GM19240 (cell line): ENCODE results near the gene CD69.

Experiments
- DNase-seq: peaks from one replicate; pipeline ENCODE4 v3.0.0; 2011; ENCODE audit warnings: low spot score; ENCODE audit not compliant: insufficient read length

The CD69 gene

DNA sequence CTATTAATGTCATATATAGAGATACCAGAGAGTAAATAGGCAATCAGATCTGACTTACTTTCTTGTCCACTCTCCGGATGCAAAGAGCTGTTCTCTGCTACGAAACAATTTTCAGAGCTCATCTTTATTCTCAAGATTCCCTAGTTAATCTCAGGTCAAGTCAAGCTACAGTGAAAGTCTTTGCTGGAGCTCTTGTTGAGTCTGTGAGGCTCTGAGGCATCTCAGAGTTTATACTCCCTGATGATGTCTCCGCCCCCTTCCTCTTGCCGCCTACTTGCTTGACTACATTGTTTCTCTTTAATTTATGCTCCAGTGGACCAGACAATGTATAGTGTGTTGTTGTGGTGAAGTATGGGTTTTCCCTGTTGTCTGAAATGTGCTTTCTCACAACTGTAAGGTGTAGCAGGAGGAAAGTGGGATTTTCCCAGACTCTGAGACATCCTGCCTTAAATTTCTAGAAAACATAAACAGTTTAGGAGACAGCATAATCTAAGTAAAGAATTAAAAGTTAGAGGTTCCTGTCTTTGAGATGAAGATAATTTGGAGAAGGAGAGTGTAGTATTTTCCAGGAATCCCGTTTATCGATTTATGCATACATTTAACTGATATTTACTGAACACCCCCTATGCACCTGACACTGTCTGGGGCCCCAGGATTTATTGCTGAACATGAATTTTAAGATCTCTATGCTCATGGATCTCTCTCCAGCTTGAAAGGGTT, at the start of gene CD69:
CD69 (minus strand) TSS at position 203 of the 720 bp plus-strand sequence; CDS start at position 122, 81 bp downstream.
- DNase-seq = no peak

DNA sequence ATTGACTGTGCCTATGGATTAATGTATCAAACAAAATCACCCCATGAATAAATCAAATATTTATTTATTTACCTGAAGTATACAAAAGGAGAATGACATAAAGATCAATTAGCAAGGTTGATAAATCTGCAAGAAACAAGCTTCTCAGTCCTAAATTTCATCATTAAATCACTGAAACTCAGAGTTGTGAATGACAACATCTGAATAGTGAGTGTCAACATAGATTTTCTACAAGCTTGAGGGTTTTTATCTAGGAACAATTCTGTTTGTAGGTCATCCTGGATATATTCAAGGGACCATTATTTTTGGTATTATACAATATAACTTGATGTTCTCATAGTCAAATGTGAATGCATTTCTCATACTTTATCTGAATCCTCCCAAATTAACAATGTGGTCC, 49.2 kb upstream of the CD69 start:
- DNase-seq = no peak

DNA sequence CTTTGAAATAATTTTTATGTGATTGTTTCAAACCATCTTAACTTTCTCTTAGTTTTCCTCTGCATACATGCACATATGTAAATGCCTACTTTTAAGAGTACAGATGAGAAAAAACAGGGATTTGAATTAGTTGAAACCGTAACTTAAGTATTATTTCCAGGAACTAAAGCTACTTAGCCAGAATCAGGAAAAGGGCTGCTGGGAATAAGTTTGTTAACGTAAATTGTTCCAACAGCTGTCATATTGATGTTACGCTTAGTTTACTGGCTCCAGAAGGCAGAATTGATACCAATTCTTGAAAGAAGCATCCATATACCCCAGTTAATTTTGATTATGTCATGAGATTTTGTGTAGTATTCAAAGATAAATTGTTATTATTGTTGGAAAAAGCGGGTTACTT, 48.6 kb upstream of the CD69 start:
- DNase-seq = no peak

DNA sequence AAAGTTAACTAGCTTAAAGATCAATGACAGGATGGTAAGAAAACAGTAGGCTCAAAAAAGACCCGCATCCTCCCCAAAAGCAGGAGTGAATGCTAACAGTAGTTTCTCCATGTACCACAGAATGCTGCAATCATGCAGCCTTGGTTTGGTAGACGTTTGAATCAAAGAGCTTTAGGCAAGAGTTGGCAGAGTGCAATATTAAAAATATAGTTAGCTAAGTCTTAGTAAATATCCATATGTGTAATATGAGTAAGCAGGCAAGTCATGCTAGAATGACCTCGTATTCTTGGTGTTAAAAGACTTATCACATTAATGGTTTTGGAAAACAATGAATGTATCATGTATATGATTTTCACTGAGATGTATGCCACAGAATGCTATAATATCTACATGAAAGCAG, 47.8 kb upstream of the CD69 start:
- no peak for DNase-seq

DNA sequence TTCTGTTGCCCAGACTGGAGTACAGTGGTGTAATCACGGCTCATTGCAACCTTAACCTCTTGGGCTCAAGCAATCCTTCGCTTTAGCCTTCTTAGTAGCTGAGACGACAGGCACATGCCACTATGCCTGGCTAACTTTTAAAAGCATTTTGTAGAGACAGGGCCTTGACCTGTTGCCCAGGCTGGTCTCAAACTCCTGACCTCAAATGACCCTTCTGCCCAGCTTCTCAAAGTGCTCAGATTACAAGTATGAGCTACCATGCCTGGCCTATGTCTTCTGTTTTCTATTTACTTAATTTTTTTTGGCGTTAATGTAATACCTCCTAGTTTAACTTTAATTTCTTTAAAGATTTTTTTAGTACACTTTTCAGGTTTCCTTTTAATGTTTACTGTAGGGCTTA, 46.0 kb upstream of the CD69 start:
- DNase-seq = no peak

DNA sequence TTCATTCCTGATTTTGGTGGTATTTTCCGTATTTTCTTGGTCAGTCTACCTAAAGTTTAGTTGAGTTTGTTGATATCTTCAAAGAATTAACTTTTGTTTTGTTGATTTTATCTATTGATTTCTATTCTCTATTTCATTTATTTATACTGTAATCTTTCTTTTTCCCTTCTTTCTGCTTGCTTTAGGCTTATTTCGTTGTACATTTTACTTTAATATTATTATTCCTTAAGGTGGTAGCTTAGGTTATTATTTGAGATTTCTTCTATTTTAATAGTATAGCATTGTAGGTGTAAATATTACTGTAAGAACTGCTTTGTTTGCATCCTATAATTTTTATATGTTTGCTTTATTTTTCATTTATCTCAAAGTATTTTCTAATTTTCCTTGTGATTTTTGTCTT, 45.2 kb upstream of the CD69 start:
- no peak for DNase-seq

DNA sequence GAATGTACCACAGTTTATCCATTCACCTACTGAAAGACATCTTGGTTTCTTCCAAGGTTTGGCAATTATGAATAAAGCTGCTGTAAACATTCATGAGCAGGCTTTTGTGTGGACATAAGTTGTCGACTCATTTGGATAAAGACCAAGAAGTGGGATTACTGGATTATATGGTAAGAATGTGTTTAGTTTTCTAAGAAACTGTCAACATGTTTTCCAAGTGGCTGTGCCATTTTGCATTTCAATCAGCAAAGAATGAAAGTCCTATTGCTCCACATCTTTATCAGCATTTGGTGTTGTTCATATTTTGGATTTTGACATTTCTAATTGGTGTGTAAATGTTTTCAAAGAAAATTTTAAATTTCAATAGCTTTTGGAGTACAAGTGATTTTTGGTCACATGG, 39.3 kb upstream of the CD69 start:
- no peak for DNase-seq

DNA sequence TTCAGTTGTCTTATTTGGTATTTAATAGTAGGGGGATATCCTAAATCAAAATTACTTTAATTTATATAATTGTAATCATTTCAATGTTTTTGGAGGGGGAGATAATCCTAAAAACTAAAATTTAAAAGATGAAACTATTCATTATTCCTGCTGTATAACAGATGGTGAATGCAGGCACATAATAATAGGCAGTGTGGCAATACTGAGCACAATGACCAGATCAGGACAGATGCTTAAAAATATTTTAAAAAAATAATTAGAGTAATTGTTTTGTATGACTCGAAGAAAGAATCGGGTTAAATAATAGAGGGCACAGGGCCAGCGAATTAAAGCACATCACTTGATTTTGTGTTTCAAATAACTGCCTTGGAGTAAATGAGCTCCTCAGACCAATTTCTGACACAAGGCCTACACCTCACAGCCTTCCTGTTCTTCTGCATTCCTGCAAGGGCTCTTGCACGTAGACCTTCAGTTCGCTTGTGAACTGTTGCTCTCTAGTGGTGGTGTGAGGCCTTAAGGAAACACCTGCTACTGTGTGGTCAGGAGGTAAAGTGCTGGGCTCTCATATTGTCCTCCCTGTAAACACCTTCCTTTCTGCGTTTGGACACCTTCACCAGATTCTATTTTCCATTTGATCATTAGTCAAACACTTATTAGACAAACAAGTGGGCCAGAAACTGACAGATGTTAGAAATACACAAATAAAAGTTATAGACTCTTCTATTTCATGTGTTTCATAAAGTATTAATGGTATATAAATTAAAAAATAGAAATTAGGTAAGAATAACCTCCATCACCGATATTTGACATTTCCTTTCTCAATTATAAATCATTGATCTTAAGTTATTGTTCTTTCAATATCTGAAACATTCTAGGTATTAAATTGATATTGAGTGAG, 37.3 kb upstream of the CD69 start:
- DNase-seq = peak; percentile 19

DNA sequence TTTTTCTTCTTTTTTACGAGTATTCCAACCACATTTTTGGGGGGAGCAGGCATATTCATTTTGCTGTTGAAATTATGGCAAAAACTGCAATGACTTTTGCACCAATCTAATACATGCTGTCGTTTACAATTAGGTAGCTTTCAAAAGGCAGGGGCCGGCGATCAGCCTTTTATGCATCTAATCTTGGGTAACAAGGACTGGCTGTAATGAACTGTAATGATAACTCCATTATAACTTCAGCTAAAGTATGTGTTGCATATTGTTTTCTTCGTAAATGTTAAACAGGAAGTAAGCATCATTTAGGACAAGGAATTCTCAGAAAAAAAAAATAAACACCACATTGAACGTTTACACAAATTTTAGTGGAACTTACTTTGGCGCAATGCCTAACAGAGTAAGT, 36.3 kb upstream of the CD69 start:
- DNase-seq = no peak

DNA sequence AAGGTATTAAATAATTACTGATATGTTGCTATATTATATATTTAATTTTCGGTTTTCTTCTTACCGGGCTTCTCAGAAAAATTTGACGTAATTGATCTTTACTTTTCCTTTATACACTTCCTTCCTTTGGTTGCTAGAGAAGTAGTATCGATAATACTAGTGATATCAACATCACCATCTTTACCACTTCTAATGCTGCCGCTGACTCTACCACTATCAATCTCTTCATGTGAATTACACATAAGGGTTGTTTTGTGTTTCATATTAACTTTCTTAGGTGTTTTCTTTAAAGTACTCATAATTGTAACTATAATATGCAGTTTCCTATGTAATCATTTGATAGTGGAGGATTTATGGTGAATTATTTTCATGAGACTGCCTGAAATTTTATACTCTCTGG, 35.6 kb upstream of the CD69 start:
- DNase-seq = no peak

DNA sequence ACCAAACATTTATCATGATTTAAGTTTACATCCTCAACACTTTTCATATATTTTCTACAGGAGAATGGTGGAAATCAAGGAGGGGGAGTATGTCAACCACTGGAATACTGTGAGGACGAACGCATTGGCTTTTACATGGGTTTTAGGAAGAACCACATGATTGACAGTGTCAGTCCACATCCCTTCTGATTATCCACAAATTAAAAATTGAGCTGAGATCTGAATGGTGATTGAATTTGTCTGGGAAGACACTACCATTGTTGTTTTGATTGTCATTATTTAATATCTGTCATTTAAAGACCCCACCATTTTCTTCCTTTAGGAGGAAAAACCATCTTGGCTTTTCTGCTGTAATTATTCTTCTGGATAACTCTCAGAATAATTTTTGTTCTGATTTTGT, 35.2 kb upstream of the CD69 start:
- DNase-seq = no peak

DNA sequence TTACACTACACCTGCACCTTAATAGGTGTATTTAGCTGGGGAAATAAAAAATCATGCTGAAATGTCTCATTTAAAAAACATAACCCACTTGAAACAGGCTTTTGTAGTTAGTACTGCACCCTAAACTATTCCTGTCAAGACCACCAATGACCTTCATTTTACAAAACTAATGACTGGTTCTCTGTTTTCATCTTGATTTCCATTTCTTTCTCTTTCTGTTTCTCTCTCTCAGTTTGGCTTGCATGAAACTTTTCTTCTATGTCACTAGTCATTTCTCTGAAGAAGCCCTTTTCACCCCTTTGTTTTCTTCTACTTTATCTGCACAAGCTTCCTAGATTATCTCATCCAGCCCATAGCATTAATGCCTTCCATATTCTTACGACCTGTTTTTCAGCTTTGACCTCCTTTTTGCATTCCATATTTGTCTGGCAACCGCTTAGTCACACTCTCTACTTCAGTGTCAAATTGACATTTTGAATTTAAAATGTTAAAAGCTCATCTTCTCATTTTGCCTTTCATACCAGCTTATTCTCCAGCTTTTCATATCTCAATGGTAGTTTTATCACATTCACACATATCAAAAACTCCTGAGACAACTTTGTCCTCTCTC, 33.9 kb upstream of the CD69 start:
- DNase-seq = no peak

DNA sequence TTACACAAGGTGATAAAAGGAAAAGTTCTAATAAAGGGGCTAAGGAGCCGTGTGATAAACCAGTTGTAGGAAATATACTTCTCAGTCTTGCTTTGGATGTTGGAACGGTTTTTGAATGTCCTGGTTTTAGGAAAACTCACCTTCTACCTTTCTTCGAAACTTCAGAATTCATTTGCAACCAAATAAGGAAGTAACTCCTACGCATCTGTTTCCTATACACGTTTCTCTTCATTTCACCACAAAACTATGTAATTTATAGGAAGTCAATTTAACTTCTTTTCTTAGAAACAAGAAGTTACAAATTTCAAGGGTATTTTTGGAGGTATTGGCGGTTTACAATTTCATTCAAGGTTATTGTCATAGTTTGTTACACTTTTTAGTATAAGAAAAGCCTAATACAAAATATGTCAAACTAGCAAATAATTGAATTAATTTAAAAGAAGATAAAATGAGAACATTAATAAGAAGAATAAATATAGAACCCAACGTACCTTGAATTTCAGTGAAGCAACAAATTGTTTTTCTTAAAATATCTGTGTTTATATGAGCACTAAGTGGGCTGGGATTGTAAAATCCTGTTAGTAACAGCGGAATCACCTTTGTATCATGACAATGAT, 33.2 kb upstream of the CD69 start:
- no peak for DNase-seq

DNA sequence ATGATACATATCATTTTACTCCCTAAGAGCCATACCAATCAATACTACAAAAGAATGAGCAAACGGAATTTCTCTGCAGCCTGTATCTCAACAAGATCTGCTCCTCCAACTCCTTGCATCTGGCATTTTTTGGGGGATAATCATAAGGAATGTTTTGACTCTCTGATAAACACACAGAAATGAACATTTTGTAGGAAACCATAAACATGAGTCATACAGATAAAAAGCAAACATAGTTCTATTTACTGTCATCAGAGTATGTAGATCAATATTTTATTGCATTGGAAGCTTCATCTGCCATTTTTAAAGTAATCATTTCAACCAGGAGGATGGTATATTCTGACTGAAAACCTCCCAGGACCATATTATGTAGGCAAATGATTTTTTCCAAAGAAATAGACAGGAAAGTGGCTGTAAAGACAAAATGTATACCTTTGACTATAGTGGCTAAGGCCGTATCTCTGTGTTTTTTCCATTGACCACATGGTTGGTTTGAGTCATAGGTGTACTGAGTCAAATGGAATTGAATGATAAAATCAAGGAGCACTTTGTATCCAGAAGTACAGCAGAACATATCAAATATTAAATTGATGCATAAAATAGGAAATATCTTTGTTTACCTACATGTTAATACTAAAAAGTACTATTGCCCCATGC, 32.4 kb upstream of the CD69 start:
- DNase-seq = no peak

DNA sequence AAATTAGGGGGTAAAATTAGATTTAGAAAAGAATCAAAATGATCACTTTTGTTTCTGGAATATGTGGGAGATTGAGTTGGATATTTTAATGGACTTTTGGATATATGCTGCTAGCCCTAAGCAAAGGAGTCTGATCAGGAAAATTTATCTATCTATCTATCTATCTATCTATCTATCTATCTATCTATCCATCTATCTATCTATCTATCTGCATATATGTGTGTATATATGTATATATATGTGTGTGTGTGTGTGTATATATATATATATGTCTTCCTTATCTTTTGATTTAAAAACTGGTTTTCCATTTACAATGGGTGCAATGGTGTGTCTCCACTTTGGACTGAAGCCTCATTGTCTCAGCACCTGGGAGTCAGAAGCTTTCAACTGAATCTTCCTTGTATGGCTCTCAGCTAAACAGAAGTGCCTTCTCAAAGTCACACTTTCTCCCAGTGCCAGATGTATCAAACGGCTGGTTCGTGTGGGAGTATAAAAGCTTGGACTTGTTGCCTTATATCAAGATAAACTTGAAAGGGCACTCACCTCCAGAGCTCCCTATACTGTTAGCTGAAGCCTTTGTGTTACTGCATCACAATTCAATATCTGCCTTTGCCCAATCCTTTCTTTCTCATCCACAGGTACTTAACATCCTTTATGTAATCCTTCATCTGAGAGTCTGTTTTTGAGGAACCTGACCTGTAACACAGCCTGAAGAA, 31.6 kb upstream of the CD69 start:
- DNase-seq = no peak

DNA sequence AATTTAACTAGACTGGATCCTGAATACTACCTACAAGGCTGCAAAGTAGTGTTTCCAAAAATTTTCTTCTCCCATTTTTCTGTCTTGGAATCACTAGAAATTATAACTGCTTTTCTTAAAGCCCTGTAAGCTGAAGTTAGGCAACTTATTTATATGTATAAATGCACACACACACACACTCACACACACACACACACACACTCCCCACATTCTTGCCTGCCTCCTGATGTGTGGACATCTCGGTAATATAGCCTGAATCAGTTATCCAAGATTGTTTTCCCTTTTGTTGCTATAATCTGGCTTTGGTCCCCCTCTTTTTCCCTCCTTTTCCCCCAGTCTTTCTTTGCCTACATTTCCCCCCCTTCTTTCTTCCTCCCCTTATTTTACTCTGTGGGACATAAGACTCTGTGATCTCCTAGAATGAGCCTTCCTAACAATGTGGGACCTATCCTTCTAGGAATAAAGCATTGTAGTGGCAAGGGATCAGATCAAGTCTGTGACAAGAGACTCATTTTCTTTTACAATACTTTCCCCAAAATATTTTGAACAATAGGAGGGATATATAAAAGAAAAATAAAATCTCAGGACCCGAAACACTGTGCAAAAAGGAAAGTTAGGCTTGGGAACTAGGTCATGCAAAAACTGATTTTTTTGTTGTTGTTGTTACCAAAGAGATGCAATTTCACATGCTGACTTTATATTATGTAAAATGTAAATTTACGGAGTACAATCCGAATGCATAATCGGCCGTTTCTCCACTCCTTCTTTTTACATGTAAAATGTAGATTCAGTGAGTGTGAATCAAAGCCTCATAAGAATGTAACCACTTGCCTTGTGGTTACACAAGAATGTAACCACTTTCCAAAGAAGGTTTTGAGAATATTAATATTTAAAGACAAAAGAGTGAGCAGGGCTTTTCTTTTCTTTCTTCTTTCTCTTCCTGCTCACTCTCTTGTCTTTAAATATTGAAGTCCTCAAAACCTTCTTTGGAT, 26.3 kb upstream of the CD69 start:
- no peak for DNase-seq

DNA sequence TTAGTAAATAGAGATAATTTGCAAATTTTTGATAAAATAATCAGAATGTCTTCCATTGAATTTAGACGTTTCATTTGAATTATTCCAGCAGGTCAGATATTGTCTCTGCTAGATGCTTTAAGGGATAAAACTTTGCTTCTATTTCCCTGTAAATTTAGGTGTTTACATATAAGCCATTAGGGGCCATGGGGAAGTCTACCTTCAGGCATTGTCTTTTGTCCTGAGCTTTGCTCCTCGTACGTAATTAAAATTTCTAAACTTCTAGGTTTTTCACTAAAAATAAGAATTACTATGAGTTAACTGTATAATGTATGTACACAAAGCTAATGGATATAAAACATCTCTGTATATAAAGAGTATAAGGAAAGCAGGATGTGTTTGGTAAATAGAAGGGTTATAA, 24.1 kb upstream of the CD69 start:
- no peak for DNase-seq

DNA sequence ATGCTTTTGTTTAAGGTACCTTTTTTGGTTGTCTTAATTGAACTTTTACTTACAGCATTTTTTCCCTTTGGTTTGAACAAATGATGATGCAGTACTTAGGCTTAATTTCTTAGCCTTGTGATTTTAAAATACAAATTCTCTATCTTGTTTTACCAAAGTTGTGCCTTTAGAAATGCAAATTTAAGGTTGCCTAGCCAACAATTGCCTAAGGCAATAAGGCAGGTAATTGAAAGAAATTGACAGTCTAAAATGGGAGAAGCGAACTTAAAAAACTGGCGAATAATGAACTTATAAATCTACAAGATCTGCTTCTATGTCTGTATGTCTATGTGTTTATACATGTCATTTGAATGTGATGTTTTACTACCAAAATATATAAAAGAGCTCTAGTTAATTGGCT, 23.6 kb upstream of the CD69 start:
- DNase-seq = no peak

DNA sequence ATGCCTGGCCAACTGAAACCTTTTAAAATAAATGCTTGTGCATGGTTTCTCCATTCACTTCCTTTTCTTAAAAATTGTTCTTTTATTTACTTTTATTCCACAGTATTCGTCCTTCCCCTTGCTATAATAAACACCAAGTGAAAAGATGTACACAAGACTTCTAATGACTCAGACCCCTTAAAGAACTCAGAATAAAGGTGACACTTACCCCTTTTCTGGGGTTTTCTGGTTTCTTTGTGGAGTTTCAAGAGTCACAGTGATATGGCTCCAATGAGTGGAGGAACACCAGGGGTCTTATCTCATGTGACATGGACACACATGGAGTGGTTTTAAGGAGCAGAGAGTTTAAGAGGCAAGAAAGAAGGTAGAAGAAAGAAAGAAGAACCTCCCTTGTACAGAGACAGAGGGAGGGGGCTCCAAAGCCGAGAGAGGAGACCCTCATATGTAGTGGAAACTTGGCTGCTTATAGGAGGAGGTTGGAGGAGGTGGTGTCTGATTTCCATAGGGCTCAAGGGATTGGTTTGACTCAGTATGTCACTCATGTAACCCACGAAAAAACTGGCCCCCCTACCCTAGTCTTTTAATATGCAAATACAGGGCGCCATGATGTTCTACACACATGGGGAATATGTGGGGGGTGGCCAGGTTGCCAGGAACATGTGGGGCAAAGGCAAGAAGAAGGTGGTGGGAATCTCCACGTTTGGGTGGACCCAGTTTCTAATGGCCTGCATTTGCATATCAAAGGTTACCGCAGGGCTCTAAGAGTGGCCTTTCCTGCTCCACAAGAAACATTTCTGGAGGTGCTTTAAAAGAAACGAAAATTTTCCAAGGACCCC, 22.1 kb upstream of the CD69 start:
- DNase-seq = no peak
